GM12878 (cell line): ENCODE data around the gene WDR17. TPM values are rescaled to one million over a fixed set of nuclear protein-coding genes. Genes with fewer than 3 reads are reported as not detected.

Source experiments
- BHLHE40 ChIP-seq, 2 experiments: fragments of 450-650 bp in 1 of 2; IDR thresholded peaks; 2 replicates each; pipeline ENCODE4 v1.6.1; 2011 to 2017; ENCODE audit warnings: low read depth in 2 of 2, borderline replicate concordance in 1 of 2, improper control_type of control experiment in 1 of 2, low read length in 1 of 2, mild to moderate bottlenecking in 1 of 2
- CTCF ChIP-seq, 3 experiments: IDR thresholded peaks in 2 of 3; conservative IDR thresholded peaks in 1 of 3; 2 replicates each; pipeline ENCODE4 v1.5.1; 2011; ENCODE audit warnings: low read depth in 3 of 3, low read length in 3 of 3, mild to moderate bottlenecking in 3 of 3, control low read depth in 2 of 3, moderate library complexity in 2 of 3, inconsistent platforms in 1 of 3, mixed read lengths in 1 of 3; ENCODE audit not compliant: control insufficient read depth in 2 of 3, insufficient read depth in 1 of 3; ENCODE audit errors: extremely low read depth in 1 of 3
- EP300 ChIP-seq, 2 experiments: fragments of 150-350 bp in 1 of 2; IDR thresholded peaks; 2 replicates each; pipeline ENCODE4 v1.6.1; 2011 to 2012; ENCODE audit warnings: low read depth in 2 of 2, low read length in 2 of 2, borderline replicate concordance in 1 of 2, improper control_type of control experiment in 1 of 2, inconsistent platforms in 1 of 2; ENCODE audit not compliant: control insufficient read depth in 1 of 2
- FOXM1 ChIP-seq: IDR thresholded peaks from 2 replicates; pipeline ENCODE4 v1.6.1; 2012; ENCODE audit warnings: low read depth, mild to moderate bottlenecking, inconsistent platforms, low read length, moderate library complexity
- NBN ChIP-seq: fragments of 450-650 bp; IDR thresholded peaks from 2 replicates; pipeline ENCODE4 v1.6.1; 2016
- NFXL1 ChIP-seq: fragments of 450-650 bp; IDR thresholded peaks from 2 replicates; pipeline ENCODE4 v1.6.1; 2017; ENCODE audit warnings: antibody characterized with exemption, mild to moderate bottlenecking, borderline replicate concordance
- PAX5 ChIP-seq: IDR thresholded peaks from 2 replicates; pipeline ENCODE4 v1.6.1; 2011; ENCODE audit warnings: low read depth, low read length, borderline replicate concordance
- RCOR1 ChIP-seq: conservative IDR thresholded peaks from 2 replicates; pipeline ENCODE4 v1.6.1; 2012; ENCODE audit warnings: low read depth, low read length, improper control_type of control experiment
- SMC3 ChIP-seq: IDR thresholded peaks from 2 replicates; pipeline ENCODE4 v1.6.1; 2011; ENCODE audit warnings: low read length, improper control_type of control experiment, borderline replicate concordance
- SUPT20H ChIP-seq: IDR thresholded peaks from 2 replicates; pipeline ENCODE4 v1.6.1; 2011; ENCODE audit warnings: low read depth, mild to moderate bottlenecking, low read length, moderate library complexity, borderline replicate concordance; ENCODE audit not compliant: control insufficient read depth
- SUZ12 ChIP-seq: fragments of 200-600 bp; sonication (generic); IDR thresholded peaks from one replicate; pipeline ENCODE4 v1.6.1; 2018; ENCODE audit warnings: antibody characterized with exemption, mild to moderate bottlenecking; ENCODE audit not compliant: unreplicated experiment
- TARDBP ChIP-seq: IDR thresholded peaks from 2 replicates; pipeline ENCODE4 v1.6.1; 2016; ENCODE audit warnings: borderline replicate concordance
- TBL1XR1 ChIP-seq: IDR thresholded peaks from 2 replicates; pipeline ENCODE4 v1.6.1; 2012; ENCODE audit warnings: low read depth, low read length, improper control_type of control experiment
- polyA plus RNA-seq, 11 experiments: library from polyadenylated mRNA; depleted of rRNA in 4 of 11; unstranded in 6 of 11; stranded (reverse) in 5 of 11; fragments of >200 nt; fragmentation: Nextera tagmentation in 4 of 11; fragmentation: Illumina TruSeq in 1 of 11; extraction: Ambion mirVana in 4 of 11; extraction: Trizol in 1 of 11; gene quantifications; 1 replicate in 1 of 11; 2 replicates in 10 of 11; pipeline versions ENCODE4 v1.2.1 to v1.2.3, GENCODE V29; 2011 to 2016; ENCODE audit warnings: inconsistent platforms in 2 of 11, missing spikeins in 2 of 11, low read depth in 1 of 11
- total RNA-seq, 4 experiments: library from RNA; depleted of rRNA in 3 of 4; stranded (reverse); fragments of >200 nt in 3 of 4; fragmentation: Illumina TruSeq in 1 of 4; extraction: Trizol in 1 of 4; gene quantifications; 2 replicates each; pipeline versions ENCODE4 v1.2.1 to v1.2.3, GENCODE V29; 2013 to 2021
- TF ChIP-seq, protein P1 (sequence below): fragments of 450-650 bp; IDR thresholded peaks from 2 replicates; pipeline ENCODE4 v1.6.1; 2017; ENCODE audit warnings: antibody characterized with exemption, mild to moderate bottlenecking, moderate library complexity
- TF ChIP-seq, protein P2 (sequence below): IDR thresholded peaks from 2 replicates; pipeline ENCODE4 v1.6.1; 2012; ENCODE audit warnings: low read length, inconsistent platforms
- TF ChIP-seq, protein P3 (sequence below): IDR thresholded peaks from 2 replicates; pipeline ENCODE4 v1.6.1; 2012; ENCODE audit warnings: low read depth, low read length, improper control_type of control experiment

The WDR17 gene
- total and polyA plus RNA-seq, 10 of the 15 experiments (the other 5 are each of a cell fraction or from before 2014, with no cell fraction given) = 0.43 to 3.8 (median 2.8) TPM

- TF ChIP-seq FOXM1 = no peak
- TF ChIP-seq SMC3 = no peak
- TF ChIP-seq TBL1XR1 = no peak
- TF ChIP-seq NFXL1 = no peak
- no peak for TF ChIP-seq EP300 (IDR thresholded peaks at IDR 0.05; ENCODE audit: borderline replicate concordance in 1 of 2, control insufficient read depth in 1 of 2, low read depth in 2 of 2, low read length in 2 of 2)
- TF ChIP-seq, protein P1, sequence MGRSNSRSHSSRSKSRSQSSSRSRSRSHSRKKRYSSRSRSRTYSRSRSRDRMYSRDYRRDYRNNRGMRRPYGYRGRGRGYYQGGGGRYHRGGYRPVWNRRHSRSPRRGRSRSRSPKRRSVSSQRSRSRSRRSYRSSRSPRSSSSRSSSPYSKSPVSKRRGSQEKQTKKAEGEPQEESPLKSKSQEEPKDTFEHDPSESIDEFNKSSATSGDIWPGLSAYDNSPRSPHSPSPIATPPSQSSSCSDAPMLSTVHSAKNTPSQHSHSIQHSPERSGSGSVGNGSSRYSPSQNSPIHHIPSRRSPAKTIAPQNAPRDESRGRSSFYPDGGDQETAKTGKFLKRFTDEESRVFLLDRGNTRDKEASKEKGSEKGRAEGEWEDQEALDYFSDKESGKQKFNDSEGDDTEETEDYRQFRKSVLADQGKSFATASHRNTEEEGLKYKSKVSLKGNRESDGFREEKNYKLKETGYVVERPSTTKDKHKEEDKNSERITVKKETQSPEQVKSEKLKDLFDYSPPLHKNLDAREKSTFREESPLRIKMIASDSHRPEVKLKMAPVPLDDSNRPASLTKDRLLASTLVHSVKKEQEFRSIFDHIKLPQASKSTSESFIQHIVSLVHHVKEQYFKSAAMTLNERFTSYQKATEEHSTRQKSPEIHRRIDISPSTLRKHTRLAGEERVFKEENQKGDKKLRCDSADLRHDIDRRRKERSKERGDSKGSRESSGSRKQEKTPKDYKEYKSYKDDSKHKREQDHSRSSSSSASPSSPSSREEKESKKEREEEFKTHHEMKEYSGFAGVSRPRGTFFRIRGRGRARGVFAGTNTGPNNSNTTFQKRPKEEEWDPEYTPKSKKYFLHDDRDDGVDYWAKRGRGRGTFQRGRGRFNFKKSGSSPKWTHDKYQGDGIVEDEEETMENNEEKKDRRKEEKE = no peak
- TF ChIP-seq BHLHE40 (IDR thresholded peaks at IDR 0.05; ENCODE audit: borderline replicate concordance in 1 of 2, low read depth in 2 of 2, low read length in 1 of 2) = peak; percentile 85 to 93
- TF ChIP-seq CTCF (IDR thresholded peaks at IDR 0.05 in 2 of 3, conservative IDR thresholded peaks at IDR 0.05 in 1 of 3; ENCODE audit: control insufficient read depth in 2 of 3, extremely low read depth in 1 of 3, insufficient read depth in 1 of 3, low read depth in 3 of 3, low read length in 3 of 3) = no peak
- no peak for TF ChIP-seq SUZ12
- TF ChIP-seq, protein P2, sequence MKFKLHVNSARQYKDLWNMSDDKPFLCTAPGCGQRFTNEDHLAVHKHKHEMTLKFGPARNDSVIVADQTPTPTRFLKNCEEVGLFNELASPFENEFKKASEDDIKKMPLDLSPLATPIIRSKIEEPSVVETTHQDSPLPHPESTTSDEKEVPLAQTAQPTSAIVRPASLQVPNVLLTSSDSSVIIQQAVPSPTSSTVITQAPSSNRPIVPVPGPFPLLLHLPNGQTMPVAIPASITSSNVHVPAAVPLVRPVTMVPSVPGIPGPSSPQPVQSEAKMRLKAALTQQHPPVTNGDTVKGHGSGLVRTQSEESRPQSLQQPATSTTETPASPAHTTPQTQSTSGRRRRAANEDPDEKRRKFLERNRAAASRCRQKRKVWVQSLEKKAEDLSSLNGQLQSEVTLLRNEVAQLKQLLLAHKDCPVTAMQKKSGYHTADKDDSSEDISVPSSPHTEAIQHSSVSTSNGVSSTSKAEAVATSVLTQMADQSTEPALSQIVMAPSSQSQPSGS = no peak
- TF ChIP-seq PAX5 = no peak
- TF ChIP-seq, protein P3, sequence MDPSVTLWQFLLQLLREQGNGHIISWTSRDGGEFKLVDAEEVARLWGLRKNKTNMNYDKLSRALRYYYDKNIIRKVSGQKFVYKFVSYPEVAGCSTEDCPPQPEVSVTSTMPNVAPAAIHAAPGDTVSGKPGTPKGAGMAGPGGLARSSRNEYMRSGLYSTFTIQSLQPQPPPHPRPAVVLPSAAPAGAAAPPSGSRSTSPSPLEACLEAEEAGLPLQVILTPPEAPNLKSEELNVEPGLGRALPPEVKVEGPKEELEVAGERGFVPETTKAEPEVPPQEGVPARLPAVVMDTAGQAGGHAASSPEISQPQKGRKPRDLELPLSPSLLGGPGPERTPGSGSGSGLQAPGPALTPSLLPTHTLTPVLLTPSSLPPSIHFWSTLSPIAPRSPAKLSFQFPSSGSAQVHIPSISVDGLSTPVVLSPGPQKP = 0 out of 2 replicates have a peak, but pooled peaks have one; percentile 29
- no peak for TF ChIP-seq NBN
- TF ChIP-seq TARDBP = no peak
- no peak for TF ChIP-seq SUPT20H
- TF ChIP-seq RCOR1 = no peak
Observed at GRCh38 chr4:176065435-176066291, at the start of gene WDR17 (continued).
